Endothelial cell of umbilical vein (primary cell): ENCODE data around the gene AGL. TPM values are rescaled to one million over a fixed set of nuclear protein-coding genes. Genes with fewer than 3 reads are reported as not detected.

Experiments
- BruUV-seq: library from RNA; stranded (reverse); fragments of 400-500 nt; replicated peaks from 2 replicates; lab custom pipeline; 2021; lab: Mats Ljungman, UMichigan
- CTCF ChIA-PET: fragments of 300-600, 350-600 bp; sonication (Branson Sonifier 250); formaldehyde crosslinking; loops from one replicate; lab custom pipeline; 2021; ENCODE audit warnings: antibody characterized with exemption, inconsistent platforms; lab: Charles Lee
- POLR2A ChIA-PET: fragments of 300-600, 350-600 bp; sonication (Branson Sonifier 250); formaldehyde crosslinking; loops from one replicate; lab custom pipeline; 2021; ENCODE audit warnings: antibody characterized with exemption, inconsistent platforms; lab: Charles Lee
- DNase-seq: peaks from one replicate; pipeline ENCODE4 v3.0.0-alpha.2; 2011; ENCODE audit warnings: low read depth, low spot score
- FAIRE-seq: peaks from 2 replicates; lab custom pipeline; 2011; peaks lifted over from hg19 to GRCh38; lab: Jason Lieb, UNC
- H2AFZ ChIP-seq: 2 replicates; pipeline ENCODE4 v1.6.0; 2012; ENCODE audit warnings: low read depth, low read length, control low read depth, inconsistent platforms
- H3K27ac ChIP-seq: 2 replicates; pipeline ENCODE4 v1.5.1; 2011; ENCODE audit warnings: low read depth, mild to moderate bottlenecking, control low read depth, low read length, moderate library complexity; ENCODE audit not compliant: insufficient read depth
- H3K27me3 ChIP-seq, 2 experiments: 2 replicates each; pipeline versions ENCODE4 v1.6.0 to v1.6.1; 2011; ENCODE audit warnings: low read length in 2 of 2, mixed read lengths in 1 of 2; ENCODE audit not compliant: control insufficient read depth in 2 of 2, insufficient read depth in 2 of 2
- H3K36me3 ChIP-seq, 2 experiments: 2 replicates in 1 of 2; 3 replicates in 1 of 2; pipeline ENCODE4 v1.5.1; 2011; ENCODE audit warnings: low read length in 2 of 2, mild to moderate bottlenecking in 1 of 2, moderate library complexity in 1 of 2; ENCODE audit not compliant: control insufficient read depth in 2 of 2, insufficient read depth in 2 of 2; ENCODE audit errors: extremely low read depth in 1 of 2
- H3K4me1 ChIP-seq: 3 replicates; pipeline ENCODE4 v1.5.1; 2011; ENCODE audit warnings: mild to moderate bottlenecking, low read length; ENCODE audit not compliant: control insufficient read depth, insufficient read depth; ENCODE audit errors: extremely low read depth
- H3K4me2 ChIP-seq: 2 replicates; pipeline ENCODE4 v1.6.1; 2011; ENCODE audit warnings: low read length, control low read depth, mixed read lengths; ENCODE audit not compliant: insufficient read depth
- H3K4me3 ChIP-seq, 3 experiments: fragments of 200-600 bp in 1 of 3; sonication (generic), shearing (Covaris generic) in 1 of 3; replicated peaks in 1 of 3; 2 replicates each; pipeline ENCODE4 v1.5.1; 2011 to 2016; ENCODE audit warnings: control low read depth in 3 of 3, low read length in 3 of 3, mild to moderate bottlenecking in 2 of 3, inconsistent platforms in 1 of 3, low read depth in 1 of 3, moderate library complexity in 1 of 3; ENCODE audit not compliant: insufficient read depth in 1 of 3
- H3K79me2 ChIP-seq: 2 replicates; pipeline ENCODE4 v1.6.0; 2012; ENCODE audit warnings: low read length, inconsistent platforms; ENCODE audit not compliant: control insufficient read depth, insufficient read depth
- H3K9ac ChIP-seq: replicated peaks from 2 replicates; pipeline ENCODE3; 2011; ENCODE audit warnings: low read length, control low read depth; ENCODE audit not compliant: insufficient read depth; ENCODE audit errors: extremely low read depth
- H3K9me1 ChIP-seq: replicated peaks from 3 replicates; pipeline ENCODE4 v1.6.0; 2011; ENCODE audit warnings: mild to moderate bottlenecking, low read length; ENCODE audit not compliant: control insufficient read depth, insufficient read depth; ENCODE audit errors: extremely low read depth
- H3K9me3 ChIP-seq: replicated peaks from 2 replicates; pipeline ENCODE4 v1.5.1; 2012; ENCODE audit warnings: low read length, inconsistent platforms; ENCODE audit not compliant: control insufficient read depth, insufficient read depth
- H4K20me1 ChIP-seq: replicated peaks from 2 replicates; pipeline ENCODE3; 2011; ENCODE audit warnings: mild to moderate bottlenecking, low read length; ENCODE audit not compliant: control insufficient read depth, insufficient read depth; ENCODE audit errors: extremely low read depth
- CTCF ChIP-seq, 2 donors: IDR thresholded peaks; 1 replicate in 1 of 2; 2 replicates in 1 of 2; pipeline ENCODE4 v1.5.1; 2011; ENCODE audit warnings: low read length in 2 of 2, mild to moderate bottlenecking in 2 of 2, moderate library complexity in 2 of 2, control low read depth in 1 of 2, inconsistent platforms in 1 of 2, low read depth in 1 of 2; ENCODE audit not compliant: insufficient read depth in 1 of 2; ENCODE audit errors: extremely low read depth in 1 of 2
- EZH2 ChIP-seq: IDR thresholded peaks from 2 replicates; pipeline ENCODE4 v1.6.1; 2012; ENCODE audit warnings: borderline replicate concordance, low read depth, mild to moderate bottlenecking, moderate library complexity, low read length, inconsistent platforms; ENCODE audit not compliant: severe bottlenecking
- FOS ChIP-seq: IDR thresholded peaks from 2 replicates; pipeline ENCODE4 v1.6.1; 2011; ENCODE audit warnings: mild to moderate bottlenecking, low read length, moderate library complexity, borderline replicate concordance; ENCODE audit not compliant: insufficient read depth
- GATA2 ChIP-seq: IDR thresholded peaks from 2 replicates; pipeline ENCODE4 v1.7.0; 2011; ENCODE audit warnings: low read depth, mild to moderate bottlenecking, moderate library complexity, mixed read lengths, low read length; ENCODE audit not compliant: insufficient read length, insufficient read depth
- JUN ChIP-seq: IDR thresholded peaks from 2 replicates; pipeline ENCODE4 v1.6.1; 2011; ENCODE audit warnings: borderline replicate concordance, low read depth; ENCODE audit not compliant: insufficient read length, insufficient read depth
- MAX ChIP-seq: IDR thresholded peaks from 2 replicates; pipeline ENCODE4 v1.6.1; 2011; ENCODE audit not compliant: insufficient read depth, insufficient read length
- MYC ChIP-seq: IDR thresholded peaks from one replicate; pipeline ENCODE4 v1.6.1; 2011; ENCODE audit warnings: mild to moderate bottlenecking, low read depth, low read length
- POLR2A ChIP-seq: IDR thresholded peaks from 2 replicates; pipeline ENCODE4 v1.6.1; 2012; ENCODE audit warnings: low read depth, mild to moderate bottlenecking, control low read depth, low read length
- POLR2AphosphoS5 ChIP-seq: IDR thresholded peaks from 2 replicates; pipeline ENCODE4 v1.6.1; 2012; ENCODE audit warnings: low read depth, mild to moderate bottlenecking, control low read depth, low read length, moderate library complexity; ENCODE audit not compliant: insufficient read depth
- dilution Hi-C: fragments of 300-500 bp; cut with MboI; formaldehyde crosslinking; loops from one replicate; pipeline ENCODE4 v1.15.0; 2019; ENCODE audit warnings: low sequenced_read_pairs; ENCODE audit not compliant: extremely low pct_ligation_motif_present
- intact Hi-C: fragments of 100-400 bp; cut with micrococcal nuclease; formaldehyde crosslinking; loops from one replicate; pipeline ENCODE4 v1.10.0; 2022
- polyA plus RNA-seq, 4 experiments: library from polyadenylated mRNA; depleted of rRNA in 3 of 4; stranded (reverse) in 3 of 4; unstranded in 1 of 4; fragments of >200 nt; gene quantifications; 2 replicates each; pipeline versions ENCODE4 v1.2.1 to v1.2.3, GENCODE V29; 2011 to 2012; ENCODE audit warnings: missing spikeins in 1 of 4
- total RNA-seq: library from RNA; stranded (reverse); gene quantifications from 2 replicates; pipeline ENCODE4 v1.2.3, GENCODE V29; 2021

Gene AGL
- total and polyA plus RNA-seq, 2 donors (not counting 3 experiments of a cell fraction or from before 2014, with no cell fraction given): 1.5 to 10.7 TPM

GRCh38 chr1:99956755-99957154 is 106.6 kb downstream of the AGL start:
- Histone ChIP-seq H2AFZ (peak overlapping the region; percentile 75), H3K79me2 (no peaks in the 10 kb centered on the region), H3K9ac (peak overlapping the region; percentile 42), H3K4me1 (peaks cover 9% of the 10 kb centered on the region), H4K20me1 (no peaks in the 10 kb centered on the region), H3K36me3 (no peaks in the 10 kb centered on the region), H3K9me3 (no peaks in the 10 kb centered on the region), H3K9me1 (no peaks in the 10 kb centered on the region), H3K4me2 (peak overlapping the region; percentile 58), H3K27ac (peak overlapping the region; percentile 75), H3K4me3 (no peak overlapping the region), H3K27me3 (no peaks in the 10 kb centered on the region)
- peak; percentile 45 for TF ChIP-seq FOS
- TF ChIP-seq POLR2AphosphoS5: no peak
- no peak for TF ChIP-seq MYC
- no peak for TF ChIP-seq CTCF (IDR thresholded peaks at IDR 0.05; ENCODE audit: extremely low read depth in 1 of 2, insufficient read depth in 1 of 2, low read depth in 1 of 2, low read length in 2 of 2)
- no peak for TF ChIP-seq EZH2
- peak; percentile 67 for TF ChIP-seq JUN
- no peak for TF ChIP-seq GATA2
- no peak for TF ChIP-seq MAX
- no peak for TF ChIP-seq POLR2A
- peak; percentile 82 for DNase-seq
- peak; percentile 86 for FAIRE-seq
- intact Hi-C loops (loop anchor here (2.0 kb wide), 1 partner anchor 148 kb away; no protein-coding TSS in a partner anchor), dilution Hi-C loops (no loop called here)
- ChIA-PET CTCF (interaction anchor here (1.0 to 1.5 kb wide), 3 partner anchors 9 to 24 kb away, joined by 3 to 7 read pairs (median 4); no protein-coding TSS in a partner anchor), POLR2A (no interaction called here)
- no TSS peak for BruUV-seq
